Measurements from ENCODE around the gene F10. TPM values are rescaled to one million over a fixed set of nuclear protein-coding genes. Genes with fewer than 3 reads are reported as not detected.

Gene F10
- total RNA-seq, 1 experiment from 2014 or later: 1.1 TPM

- no peak for DNase-seq (ENCODE audit: low read depth)
Measured at GRCh38 chr13:113190181-113190580, 67.6 kb downstream of the F10 start.

DNA sequence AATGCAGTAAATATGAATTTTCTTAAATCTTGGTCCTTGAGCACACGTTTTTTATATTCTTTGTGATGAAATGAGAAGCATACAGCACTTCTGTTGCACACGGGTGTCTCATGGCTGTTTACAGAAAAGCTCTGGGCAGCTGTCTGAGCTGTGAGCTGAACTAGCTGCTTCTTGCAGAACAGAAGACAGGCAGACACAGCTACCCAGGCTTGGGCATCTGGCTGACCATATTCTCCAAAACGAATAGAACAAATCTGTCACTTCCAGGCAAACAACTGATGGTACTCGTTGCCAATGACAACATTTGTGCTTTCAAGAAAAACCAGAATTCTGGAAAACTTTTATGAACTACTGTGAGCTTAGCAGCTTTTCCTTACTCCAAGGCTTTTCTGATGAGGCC lies 69.7 kb downstream of the F10 start:
- DNase-seq (ENCODE audit: low read depth): peak; percentile 64

- peak; percentile 66 for DNase-seq (ENCODE audit: low read depth)
Measured at GRCh38 chr13:113192902-113193301, 70.3 kb downstream of the F10 start.

DNA sequence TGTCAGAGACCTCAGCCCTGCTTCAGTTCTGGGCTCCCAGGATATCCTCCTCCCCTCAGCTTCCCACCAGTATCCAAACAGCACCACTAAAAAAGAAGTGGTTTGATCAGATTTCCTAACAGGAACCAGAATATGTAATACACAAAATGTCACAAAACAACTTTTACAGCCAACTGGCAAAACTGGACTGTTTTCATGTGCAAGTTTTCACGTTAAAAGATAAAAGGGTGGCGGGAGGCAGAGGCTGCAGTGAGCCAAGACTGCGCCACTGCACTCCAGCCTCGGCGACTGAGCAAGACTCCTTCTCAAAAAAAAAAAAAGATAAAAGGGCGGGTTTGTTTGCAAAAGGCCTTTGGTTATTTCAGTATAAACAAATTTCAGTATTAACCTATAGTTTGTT lies 72.8 kb downstream of the F10 start:
- DNase-seq (ENCODE audit: low read depth): no peak

- DNase-seq (ENCODE audit: low read depth): no peak
Measured at GRCh38 chr13:113196970-113197737, 74.6 kb downstream of the F10 start.

Other genes starting within 250 kb of the F10 start
- gene MCF2L, start 153.6 kb upstream of the F10 start, total RNA-seq (2014; rRNA removed): 10.9 and 14.5 TPM in 2 replicates
- not detected in 2 replicates for gene F7, start 17.0 kb upstream of the F10 start, total RNA-seq (2014; rRNA removed)
- gene PROZ, start 35.8 kb downstream of the F10 start, total RNA-seq (2014; rRNA removed): not detected in 2 replicates
- gene PCID2, start 85.9 kb downstream of the F10 start, total RNA-seq (2014; rRNA removed): 83.8 and 90.8 TPM in 2 replicates
- gene CUL4A, start 86.8 kb downstream of the F10 start, total RNA-seq (2014; rRNA removed): 113 and 190 TPM in 2 replicates
- 197 and 234 TPM in 2 replicates for gene LAMP1, start 174.4 kb downstream of the F10 start, total RNA-seq (2014; rRNA removed)
- gene GRTP1, start 241.3 kb downstream of the F10 start, total RNA-seq (2014; rRNA removed): 0.19 TPM in 1 of 2 replicates, not detected in the other